ENCODE measurements around the gene TSHZ2.
"Not testable (repeated sequence)": the region's sequence is repeated elsewhere in the genome, so short reads cannot be mapped to it uniquely, and the experiment has no call there.

The TSHZ2 gene

DNA sequence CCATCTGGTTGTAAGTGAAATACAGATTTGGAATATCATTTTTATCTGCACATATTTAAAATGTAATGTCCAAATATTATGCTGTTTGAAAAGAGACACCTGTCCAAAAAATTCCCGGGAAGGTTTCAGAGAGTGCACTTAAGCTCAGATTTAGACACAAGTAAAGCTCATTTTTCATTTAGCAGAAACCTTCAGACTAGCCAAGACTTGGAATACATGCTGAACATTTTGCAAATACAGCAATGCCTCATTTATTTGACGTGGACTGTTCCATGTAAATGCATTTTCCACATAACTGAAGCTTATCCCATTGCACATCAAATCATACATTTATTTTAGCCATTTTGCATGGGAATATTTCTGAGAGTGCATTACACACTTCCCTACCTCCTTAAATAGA, 340.8 kb downstream of the TSHZ2 start:
- TF ChIP-seq, protein P1, sequence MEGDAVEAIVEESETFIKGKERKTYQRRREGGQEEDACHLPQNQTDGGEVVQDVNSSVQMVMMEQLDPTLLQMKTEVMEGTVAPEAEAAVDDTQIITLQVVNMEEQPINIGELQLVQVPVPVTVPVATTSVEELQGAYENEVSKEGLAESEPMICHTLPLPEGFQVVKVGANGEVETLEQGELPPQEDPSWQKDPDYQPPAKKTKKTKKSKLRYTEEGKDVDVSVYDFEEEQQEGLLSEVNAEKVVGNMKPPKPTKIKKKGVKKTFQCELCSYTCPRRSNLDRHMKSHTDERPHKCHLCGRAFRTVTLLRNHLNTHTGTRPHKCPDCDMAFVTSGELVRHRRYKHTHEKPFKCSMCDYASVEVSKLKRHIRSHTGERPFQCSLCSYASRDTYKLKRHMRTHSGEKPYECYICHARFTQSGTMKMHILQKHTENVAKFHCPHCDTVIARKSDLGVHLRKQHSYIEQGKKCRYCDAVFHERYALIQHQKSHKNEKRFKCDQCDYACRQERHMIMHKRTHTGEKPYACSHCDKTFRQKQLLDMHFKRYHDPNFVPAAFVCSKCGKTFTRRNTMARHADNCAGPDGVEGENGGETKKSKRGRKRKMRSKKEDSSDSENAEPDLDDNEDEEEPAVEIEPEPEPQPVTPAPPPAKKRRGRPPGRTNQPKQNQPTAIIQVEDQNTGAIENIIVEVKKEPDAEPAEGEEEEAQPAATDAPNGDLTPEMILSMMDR (IDR thresholded peaks at IDR 0.05): no peak
- no peak overlapping the region for H3K27ac ChIP-seq
- no peak for DNase-seq (ENCODE audit: low spot score)

DNA sequence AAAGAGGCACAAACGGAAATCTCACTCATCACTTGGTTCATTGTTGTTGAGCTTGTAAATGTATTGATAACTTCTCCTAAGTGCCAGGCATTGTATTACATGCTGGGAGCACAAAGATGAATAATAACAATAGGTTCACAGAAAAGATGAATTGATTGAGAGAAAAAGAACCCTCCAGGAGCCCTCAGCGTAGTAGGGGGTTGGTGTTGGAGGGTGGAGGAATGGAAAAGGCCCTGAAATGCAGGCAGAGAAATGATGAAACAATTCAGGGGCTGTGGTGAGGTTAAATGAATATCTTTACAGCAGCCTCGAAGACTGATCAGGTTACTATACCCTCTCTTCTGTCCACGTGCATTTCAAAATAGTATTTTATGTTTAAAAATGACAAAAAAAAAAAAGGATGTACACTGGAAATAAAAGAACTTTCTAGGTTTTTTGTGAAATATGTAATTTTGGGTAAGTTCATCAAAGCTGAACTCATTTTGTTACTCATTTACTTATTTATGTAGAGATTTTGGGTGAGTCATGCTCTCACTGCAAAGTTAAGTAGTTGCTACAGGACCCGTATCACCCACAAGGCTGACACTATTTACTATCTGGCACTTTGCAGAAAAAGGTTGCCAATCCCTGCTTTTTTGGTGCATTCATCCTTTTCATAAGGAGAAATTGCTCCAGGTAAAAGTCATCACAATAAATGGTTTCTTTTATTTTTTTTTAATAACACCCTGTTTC, 344.2 kb downstream of the TSHZ2 start:
- no peak overlapping the region for H3K4me3 ChIP-seq
- no peak overlapping the region for H3K27ac ChIP-seq
- DNase-seq (ENCODE audit: low spot score): no peak
- TF ChIP-seq, protein P1 (IDR thresholded peaks at IDR 0.05): no peak

More for the DNA sequence above, 340.8 kb downstream of the TSHZ2 start:
- no peak overlapping the region for H3K4me3 ChIP-seq

DNA sequence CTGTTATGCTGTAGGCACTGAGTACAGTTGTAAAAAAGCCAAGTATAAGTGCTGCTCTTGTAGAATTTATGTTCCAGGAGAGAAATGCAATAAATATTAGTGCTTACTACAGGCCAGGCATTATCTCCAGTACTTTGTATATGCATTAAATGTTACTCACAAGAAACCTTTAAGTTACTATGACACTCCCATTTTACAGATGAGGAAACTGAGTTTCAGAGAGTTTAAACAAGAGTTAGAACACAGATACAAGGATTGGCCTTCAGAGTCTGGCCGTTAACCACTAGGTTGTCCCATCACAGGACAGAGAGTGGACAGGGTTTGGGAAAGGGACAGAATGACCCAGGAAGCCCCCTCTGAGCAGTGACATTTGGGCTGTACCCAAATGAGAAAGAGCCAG, 347.0 kb downstream of the TSHZ2 start:
- H3K4me3 ChIP-seq: no peak overlapping the region
- no peak overlapping the region for H3K27ac ChIP-seq
- TF ChIP-seq, protein P1 (IDR thresholded peaks at IDR 0.05): no peak
- DNase-seq (ENCODE audit: low spot score): no peak

DNA sequence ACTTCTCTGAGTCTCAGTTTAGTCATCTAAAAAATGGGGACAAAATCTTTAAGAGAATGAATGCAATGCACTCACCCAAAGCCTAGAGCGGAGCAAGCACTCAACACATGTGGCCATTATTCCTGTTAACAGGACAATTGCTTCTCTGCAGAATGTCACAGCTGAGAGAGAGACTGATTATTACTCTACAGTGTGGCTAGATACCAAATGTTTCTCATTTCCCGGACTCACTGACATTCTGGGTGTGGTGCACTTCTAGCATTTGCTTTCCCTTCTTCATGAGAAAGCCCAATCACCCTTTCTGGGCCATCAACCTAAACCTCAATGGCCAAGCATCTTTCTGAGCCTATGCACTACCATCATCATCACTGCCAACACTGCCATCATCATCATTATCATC, 347.6 kb downstream of the TSHZ2 start:
- DNase-seq (ENCODE audit: low spot score): no peak
- TF ChIP-seq, protein P1 (IDR thresholded peaks at IDR 0.05): no peak
- no peak overlapping the region for H3K4me3 ChIP-seq

DNA sequence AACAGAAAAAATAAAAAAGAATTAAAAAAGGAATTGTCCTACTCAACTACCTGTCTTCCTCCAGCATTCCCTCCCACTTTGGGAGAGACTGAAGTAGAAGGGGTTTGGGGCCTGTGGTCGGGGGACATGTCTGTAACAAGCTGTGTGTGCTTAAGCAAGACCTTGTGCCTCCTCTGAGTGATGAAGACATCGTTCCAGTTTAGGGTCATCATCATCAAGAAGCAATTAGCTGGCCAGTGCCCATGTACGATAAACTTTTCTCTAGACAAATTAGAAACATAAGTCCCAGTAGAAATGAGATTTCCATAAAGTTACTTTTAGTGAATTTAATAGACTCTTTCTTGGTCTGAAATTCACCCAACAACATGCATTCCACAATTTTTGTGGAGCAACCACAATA, 348.5 kb downstream of the TSHZ2 start:
- TF ChIP-seq, protein P1 (IDR thresholded peaks at IDR 0.05): no peak

More for the DNA sequence above, 347.6 kb downstream of the TSHZ2 start:
- no peak overlapping the region for H3K27ac ChIP-seq

DNA sequence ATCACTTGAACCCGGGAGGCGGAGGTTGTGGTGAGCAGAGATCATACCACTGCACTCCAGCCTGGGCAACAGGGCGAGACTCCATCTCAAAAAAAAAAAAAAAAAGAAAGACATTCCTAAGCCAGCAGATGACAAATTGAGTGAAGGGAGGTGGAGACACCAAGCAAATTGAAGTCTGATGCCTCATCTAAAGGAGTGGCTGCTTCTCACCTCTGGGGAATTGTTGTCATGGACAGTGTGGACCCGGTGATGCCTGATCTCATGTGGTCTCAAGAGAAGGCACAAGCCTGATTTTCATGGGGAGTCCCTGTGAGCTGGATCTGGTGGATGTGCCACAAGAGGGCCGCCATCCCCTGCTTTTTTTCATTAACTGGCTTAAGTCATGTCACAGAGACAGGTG, 349.4 kb downstream of the TSHZ2 start:
- DNase-seq (ENCODE audit: low spot score): no peak
- Histone ChIP-seq H3K27ac (no peak overlapping the region), H3K4me3 (no peak overlapping the region)
- TF ChIP-seq, protein P1 (IDR thresholded peaks at IDR 0.05): no peak

More for the DNA sequence above, 348.5 kb downstream of the TSHZ2 start:
- Histone ChIP-seq H3K4me3 (no peak overlapping the region), H3K27ac (no peak overlapping the region)
- DNase-seq (ENCODE audit: low spot score): no peak

DNA sequence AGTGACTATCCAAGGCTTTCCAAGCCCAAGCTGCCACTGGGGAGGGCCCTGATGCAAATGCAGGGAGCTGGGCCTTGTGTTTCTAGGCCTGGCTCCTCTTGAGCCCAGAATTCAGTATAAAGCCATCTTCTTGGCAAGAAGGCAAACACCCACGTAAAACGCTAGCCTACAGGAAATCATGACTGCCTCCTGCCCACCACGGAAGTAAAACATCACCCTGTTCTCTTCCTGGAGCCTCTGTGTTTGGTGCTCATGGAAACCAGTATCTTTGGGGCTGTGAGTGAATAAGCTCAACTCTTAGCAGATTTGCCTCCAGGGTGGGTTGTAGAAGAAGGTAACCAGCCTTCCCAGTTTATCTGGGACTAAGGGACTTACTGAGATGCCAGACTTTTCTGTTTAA, 350.5 kb downstream of the TSHZ2 start:
- no peak for DNase-seq (ENCODE audit: low spot score)
- no peak overlapping the region for H3K4me3 ChIP-seq
- no peak overlapping the region for H3K27ac ChIP-seq
- TF ChIP-seq, protein P1 (IDR thresholded peaks at IDR 0.05): no peak

DNA sequence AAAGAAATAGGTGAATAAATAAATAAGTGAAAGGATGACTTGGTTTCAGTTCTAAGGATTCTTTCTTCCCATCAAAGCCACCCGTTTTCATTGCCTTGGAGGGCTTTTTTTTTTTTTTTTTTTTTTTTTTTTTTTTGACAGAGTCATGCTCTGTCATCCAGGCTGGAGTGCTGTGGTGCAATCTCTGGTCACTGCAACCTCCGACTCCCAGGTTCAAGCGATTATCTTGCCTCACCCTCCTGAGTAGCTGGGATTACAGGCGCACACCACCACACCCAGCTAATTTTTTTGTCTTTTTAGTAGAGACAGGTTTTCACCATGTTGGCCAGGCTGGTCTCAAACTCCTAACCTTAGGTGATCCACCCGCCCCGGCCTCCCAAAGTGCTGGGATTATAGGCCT, 351.3 kb downstream of the TSHZ2 start:
- H3K27ac ChIP-seq; DNase-seq (ENCODE audit: low spot score): not testable (repeated sequence)

More for the DNA sequence above, 351.3 kb downstream of the TSHZ2 start:
- not testable (repeated sequence) for H3K4me3 ChIP-seq

All from coronary artery (tissue), 2 donors.